Gastrocnemius medialis (tissue), 4 donors: ENCODE results near the gene MED27.

ENCODE experiments used
- CTCF ChIP-seq, 5 experiments: fragments of 450-650 bp in 3 of 5; fragments of 200-600 bp in 2 of 5; sonication (generic) in 2 of 5; IDR thresholded peaks in 4 of 5; conservative IDR thresholded peaks in 1 of 5; 1 replicate in 4 of 5; 2 replicates in 1 of 5; pipeline ENCODE4 v1.5.1; 2016 to 2019; ENCODE audit warnings: antibody characterized with exemption in 5 of 5, mild to moderate bottlenecking in 3 of 5, moderate library complexity in 3 of 5
- POLR2A ChIP-seq, 2 donors: fragments of 450-650 bp; IDR thresholded peaks; one replicate each; pipeline ENCODE4 v1.6.1; 2017; ENCODE audit warnings: antibody characterized with exemption in 2 of 2, mild to moderate bottlenecking in 2 of 2, moderate library complexity in 2 of 2

GRCh38 chr9:132099741-132100407 lies 20.2 kb upstream of the MED27 start:
- TF ChIP-seq CTCF (IDR thresholded peaks at IDR 0.05 in 4 of 5, conservative IDR thresholded peaks at IDR 0.05 in 1 of 5) (no peak), POLR2A (IDR thresholded peaks at IDR 0.05) (no peak)
